Measurements from ENCODE around the gene DPYSL4. TPM values are rescaled to one million over a fixed set of nuclear protein-coding genes. Genes with fewer than 3 reads are reported as not detected.

Gene DPYSL4
- 10 to 100 TPM; 15.0 to 15.2 TPM for total RNA-seq

DNA sequence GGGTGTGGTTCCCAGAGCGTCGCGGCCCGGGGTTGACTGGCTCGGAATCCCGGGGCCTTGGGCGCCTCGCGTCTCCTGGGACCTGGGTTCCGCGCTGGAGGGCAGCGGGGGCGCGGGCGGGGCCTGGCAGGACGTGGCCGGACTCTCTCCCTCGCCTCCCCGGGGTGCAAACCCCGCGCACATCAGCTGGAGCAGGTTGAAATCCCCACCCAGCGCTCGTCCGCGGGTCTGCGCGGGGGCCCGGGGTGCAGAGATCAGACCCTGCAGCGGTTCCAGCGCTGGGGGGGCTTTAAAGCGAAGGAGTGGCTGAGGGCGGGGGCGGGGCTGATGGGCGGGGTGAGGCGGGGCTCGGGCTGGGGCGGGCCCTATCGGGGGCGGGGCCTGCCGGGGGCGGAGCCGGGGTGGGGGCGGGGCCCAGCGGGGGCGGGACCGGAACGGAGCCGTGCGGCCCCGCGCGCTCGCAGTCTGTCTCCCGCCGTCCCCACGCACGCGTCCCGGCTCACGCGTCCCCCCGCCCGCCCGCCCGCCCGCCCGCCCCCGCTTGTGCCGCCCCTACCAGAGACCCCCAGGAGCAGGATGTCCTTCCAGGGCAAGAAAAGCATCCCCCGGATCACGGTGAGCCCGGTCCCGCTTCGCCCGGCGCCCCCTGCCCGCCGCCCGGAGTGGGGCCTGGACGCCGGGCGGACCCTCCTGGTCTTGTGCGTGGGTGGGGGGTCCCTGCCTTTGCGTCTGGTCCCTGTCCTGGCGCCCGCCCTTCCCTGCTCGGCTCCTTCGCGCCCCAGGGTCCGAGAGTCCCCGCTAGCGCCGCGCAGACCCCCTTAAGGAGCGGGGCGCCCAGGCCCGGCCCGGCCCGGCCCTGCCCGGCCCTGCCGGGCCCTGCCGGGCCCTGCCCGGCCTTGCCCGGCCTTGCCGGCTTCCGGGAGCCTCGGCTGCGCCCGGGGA, at the start of gene DPYSL4:
Gene DPYSL4 (plus strand): TSS at position 461 of the 942 bp plus-strand sequence. CDS start 116 bp downstream, at position 577.
- peaks cover 3% of the 10 kb centered on the region for H3K4me1 Mint-ChIP-seq
- no peak within 1 kb of the TSS for H3K27ac Mint-ChIP-seq
- H3K9me3 Mint-ChIP-seq (ENCODE audit: low read depth), result no peaks in the 10 kb centered on the region
- ChIA-PET POLR2A (no interaction called here), CTCF (no interaction called here)
- H3K27me3 Mint-ChIP-seq, result peaks cover 36% of the 10 kb centered on the region
- intact Hi-C loops (cut with DNase I, micrococcal nuclease), result loop anchor here in 1 of 2 experiments (1.0 to 2.0 kb wide), 7 partner anchors 23 to 1122 kb away; partner anchors contain the start of genes INPP5A, LRRC27, TUBGCP2 and ZNF511
- DNase-seq (peak; percentile 73), ATAC-seq (peak; percentile 77)
- peak within 1 kb of the TSS; percentile 53 for H3K4me3 Mint-ChIP-seq
- no peaks in the 10 kb centered on the region for H3K36me3 Mint-ChIP-seq (ENCODE audit: low read depth)

DNA sequence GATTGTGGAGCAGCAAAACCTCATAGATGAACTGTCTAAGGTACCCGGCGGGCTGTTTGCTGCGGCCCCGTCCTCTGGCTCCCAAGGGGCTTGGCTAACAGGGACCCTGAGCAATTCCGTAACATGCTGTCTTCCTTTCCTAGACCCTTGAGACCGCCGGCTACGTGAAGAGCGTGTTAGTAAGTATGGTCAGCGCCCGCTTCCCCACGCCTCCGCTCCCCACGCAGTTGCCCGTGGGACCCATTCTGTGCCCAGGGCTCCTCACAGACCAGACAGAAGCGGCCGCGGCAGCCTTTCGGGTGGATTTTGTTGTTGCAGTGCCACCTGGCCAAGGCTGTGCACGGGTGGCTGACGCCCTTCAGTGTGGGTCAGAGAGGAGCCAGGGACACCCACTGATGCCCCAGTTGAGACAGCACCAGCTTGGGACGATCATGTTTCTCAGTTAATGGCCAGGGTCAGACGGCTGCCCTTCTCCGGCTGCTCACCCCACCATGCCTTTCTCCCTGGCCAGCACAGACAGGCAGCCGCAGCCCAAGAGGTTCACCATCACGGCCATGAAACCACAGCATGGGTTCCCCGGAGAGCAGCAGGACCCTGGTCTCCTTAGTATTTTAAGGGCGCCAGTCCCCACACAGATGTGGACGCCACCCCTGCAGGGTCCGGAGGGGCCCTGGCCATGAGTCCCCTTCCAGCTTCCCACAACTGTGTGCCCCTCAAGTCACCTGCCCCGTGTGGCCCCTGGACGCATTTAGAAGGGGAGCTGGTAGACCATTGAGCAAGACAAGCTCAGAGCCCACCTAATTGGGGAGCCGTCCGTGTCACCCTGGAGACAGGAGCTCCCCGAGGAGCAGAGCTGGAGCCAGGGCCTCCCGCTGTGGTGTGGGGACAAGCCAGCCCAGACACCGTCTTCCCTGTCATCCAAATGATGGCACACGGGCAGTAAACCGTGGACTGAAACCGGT, 49.4 kb upstream of the DPYSL4 start:
- CTCF ChIA-PET, result interaction anchor here (0.5 kb wide), 1 partner anchor 28 kb away, joined by 3 read pairs; no protein-coding TSS in a partner anchor
- ATAC-seq (no peak), DNase-seq (peak; percentile 2)
- H3K4me1 Mint-ChIP-seq, result no peaks in the 10 kb centered on the region
- intact Hi-C loops (cut with DNase I, micrococcal nuclease), result no loop called here
- H3K9me3 Mint-ChIP-seq (ENCODE audit: low read depth), result no peaks in the 10 kb centered on the region
- POLR2A ChIA-PET, result no interaction called here
- H3K27ac Mint-ChIP-seq, result no peak overlapping the region
- no peak overlapping the region for H3K4me3 Mint-ChIP-seq
- peaks cover 7% of the 10 kb centered on the region for H3K27me3 Mint-ChIP-seq
- H3K36me3 Mint-ChIP-seq (ENCODE audit: low read depth), result no peaks in the 10 kb centered on the region

DNA sequence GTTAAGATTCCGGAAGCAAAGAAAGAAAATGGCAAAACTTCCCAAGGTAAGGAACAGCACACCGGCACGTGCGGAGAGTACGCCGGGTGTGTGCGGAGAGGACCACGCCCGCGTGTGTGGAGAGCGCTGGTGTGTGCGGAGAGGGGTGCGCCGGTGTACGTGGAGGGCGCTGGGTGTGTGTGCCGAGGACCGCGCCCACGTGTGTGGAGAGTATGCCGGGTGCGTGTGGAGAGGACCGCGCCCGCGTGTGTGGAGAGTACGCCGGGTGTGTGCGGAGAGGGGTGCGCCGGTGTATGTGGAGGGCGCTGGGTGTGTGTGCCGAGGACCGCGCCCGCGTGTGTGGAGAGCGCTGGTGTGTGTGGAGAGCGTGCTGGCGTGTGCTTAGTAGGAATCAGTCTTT, 48.6 kb upstream of the DPYSL4 start:
- Mint-ChIP-seq H3K4me1 (no peaks in the 10 kb centered on the region), H3K9me3 (ENCODE audit: low read depth) (no peaks in the 10 kb centered on the region), H3K36me3 (ENCODE audit: low read depth) (no peaks in the 10 kb centered on the region), H3K4me3 (no peak overlapping the region), H3K27me3 (peaks cover 6% of the 10 kb centered on the region), H3K27ac (no peak overlapping the region)
- ATAC-seq, result no peak
- intact Hi-C loops (cut with DNase I, micrococcal nuclease), result no loop called here
- POLR2A ChIA-PET, result no interaction called here
- CTCF ChIA-PET, result interaction anchor here (0.5 kb wide), 1 partner anchor 28 kb away, joined by 3 read pairs; no protein-coding TSS in a partner anchor
- DNase-seq, result no peak

DNA sequence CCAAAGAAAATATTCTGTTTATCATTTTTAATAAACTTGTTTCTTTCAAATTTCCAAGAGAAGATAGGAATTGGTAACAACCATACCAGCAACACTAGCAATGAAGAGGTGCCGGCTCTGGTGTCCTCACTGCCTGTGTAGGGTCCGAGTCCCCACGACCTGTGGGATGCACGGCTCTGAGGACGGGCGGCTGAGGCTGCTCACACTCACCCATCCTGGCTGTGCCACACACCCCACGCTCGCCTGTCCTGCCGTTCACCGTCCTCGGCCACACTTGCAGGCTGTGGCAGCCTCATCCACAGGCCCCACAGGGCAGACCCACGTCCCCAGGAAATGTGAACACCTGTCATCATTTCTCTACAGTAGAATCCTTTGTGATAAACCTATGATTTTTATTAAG, 48.2 kb upstream of the DPYSL4 start:
- H3K36me3 Mint-ChIP-seq (ENCODE audit: low read depth), result no peaks in the 10 kb centered on the region
- no peaks in the 10 kb centered on the region for H3K9me3 Mint-ChIP-seq (ENCODE audit: low read depth)
- intact Hi-C loops (cut with DNase I, micrococcal nuclease), result no loop called here
- H3K27ac Mint-ChIP-seq, result no peak overlapping the region
- peaks cover 7% of the 10 kb centered on the region for H3K27me3 Mint-ChIP-seq
- H3K4me1 Mint-ChIP-seq, result no peaks in the 10 kb centered on the region
- peak; percentile 4 for DNase-seq
- ChIA-PET CTCF (no interaction called here), POLR2A (no interaction called here)
- H3K4me3 Mint-ChIP-seq, result no peak overlapping the region
- no peak for ATAC-seq

DNA sequence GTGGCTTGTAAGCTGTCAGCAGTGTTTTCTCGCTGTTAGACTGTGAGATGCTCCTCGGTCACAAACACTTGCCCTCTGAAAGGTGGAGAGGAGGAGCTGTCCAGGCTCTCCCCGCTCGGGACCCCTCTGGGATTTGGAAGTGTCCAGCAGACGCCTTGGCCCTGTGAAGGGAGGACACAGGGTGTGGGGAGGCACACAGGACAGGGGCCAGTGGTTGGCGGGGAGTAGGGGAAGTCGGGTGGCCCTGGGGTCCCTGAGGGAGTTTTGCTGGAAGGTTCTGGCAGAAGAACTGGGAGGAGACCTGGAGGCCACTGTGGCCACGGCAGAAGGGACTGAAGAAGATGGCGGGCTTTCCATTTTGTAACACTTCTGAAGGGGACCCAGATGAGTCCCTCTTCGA, 47.2 kb upstream of the DPYSL4 start:
- H3K27me3 Mint-ChIP-seq, result peaks cover 2% of the 10 kb centered on the region
- no peak for ATAC-seq
- CTCF ChIA-PET, result no interaction called here
- H3K9me3 Mint-ChIP-seq (ENCODE audit: low read depth), result no peaks in the 10 kb centered on the region
- POLR2A ChIA-PET, result no interaction called here
- H3K4me1 Mint-ChIP-seq, result no peaks in the 10 kb centered on the region
- H3K36me3 Mint-ChIP-seq (ENCODE audit: low read depth), result no peaks in the 10 kb centered on the region
- no peak overlapping the region for H3K4me3 Mint-ChIP-seq
- intact Hi-C loops (cut with DNase I, micrococcal nuclease), result no loop called here
- no peak for DNase-seq
- H3K27ac Mint-ChIP-seq, result no peak overlapping the region

DNA sequence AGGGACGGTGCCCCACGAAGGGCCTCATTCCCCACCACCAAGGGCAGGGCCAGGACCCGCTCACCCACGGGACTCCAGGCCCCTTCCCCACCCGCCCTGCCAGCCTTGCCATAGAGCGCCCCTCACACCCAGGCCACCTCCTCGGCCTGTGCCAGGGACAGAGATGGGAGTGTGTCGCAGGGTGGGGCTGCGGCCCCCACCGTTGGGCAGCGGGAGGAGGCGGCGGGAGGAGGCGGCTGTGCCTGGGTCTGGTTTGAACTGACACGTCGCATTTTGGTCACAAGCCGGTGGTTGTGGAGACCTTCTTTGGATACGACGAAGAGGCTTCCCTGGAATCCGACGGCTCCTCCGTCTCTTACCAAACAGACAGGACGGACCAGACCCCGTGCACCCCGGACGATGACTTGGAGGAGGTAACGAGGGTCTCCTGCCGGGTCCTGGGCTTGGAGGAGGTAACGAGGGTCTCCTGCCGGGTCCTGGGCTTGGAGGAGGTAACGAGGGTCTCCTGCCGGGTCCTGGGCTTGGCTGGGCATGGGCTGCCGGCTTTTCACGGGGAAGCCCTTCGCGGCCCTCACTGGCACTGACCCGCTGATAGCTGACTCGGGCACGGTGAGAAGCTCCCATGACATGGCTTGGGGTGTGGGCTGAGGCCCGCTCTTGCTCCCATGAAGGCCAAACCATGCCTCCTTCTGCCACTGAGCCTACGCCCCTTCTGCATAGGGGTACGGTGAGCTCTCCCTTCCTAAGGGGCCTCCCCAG, 46.4 kb upstream of the DPYSL4 start:
- DNase-seq (peak; percentile 2), ATAC-seq (no peak)
- Mint-ChIP-seq H3K27ac (no peak overlapping the region), H3K9me3 (ENCODE audit: low read depth) (no peaks in the 10 kb centered on the region), H3K27me3 (peaks cover 2% of the 10 kb centered on the region), H3K36me3 (ENCODE audit: low read depth) (no peaks in the 10 kb centered on the region), H3K4me3 (no peak overlapping the region), H3K4me1 (no peaks in the 10 kb centered on the region)
- CTCF ChIA-PET, result no interaction called here
- intact Hi-C loops (cut with DNase I, micrococcal nuclease), result loop anchor here in 1 of 2 experiments (5.0 kb wide), 1 partner anchor 253 kb away; no protein-coding TSS in a partner anchor
- POLR2A ChIA-PET, result no interaction called here

DNA sequence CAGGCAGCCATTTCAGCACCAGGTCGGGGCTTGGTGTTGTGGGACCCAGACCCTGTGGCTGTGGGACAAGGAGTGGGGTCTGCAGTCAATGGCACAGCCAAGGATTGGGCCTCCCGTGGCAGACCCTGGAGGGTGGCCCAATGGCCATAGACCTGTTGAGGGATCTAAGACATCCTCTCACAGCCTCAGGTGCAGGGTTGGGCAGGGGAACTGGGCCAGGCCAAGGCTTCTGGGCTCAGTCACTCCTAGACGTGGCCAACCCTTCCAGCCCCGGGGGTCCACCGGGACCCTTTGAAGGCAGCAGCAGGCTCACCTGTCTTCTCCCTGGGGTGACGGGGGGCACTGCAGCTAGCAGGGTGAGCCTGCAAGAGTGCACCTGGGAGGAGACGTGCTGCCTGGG, 45.7 kb upstream of the DPYSL4 start:
- H3K4me1 Mint-ChIP-seq, result no peaks in the 10 kb centered on the region

DNA sequence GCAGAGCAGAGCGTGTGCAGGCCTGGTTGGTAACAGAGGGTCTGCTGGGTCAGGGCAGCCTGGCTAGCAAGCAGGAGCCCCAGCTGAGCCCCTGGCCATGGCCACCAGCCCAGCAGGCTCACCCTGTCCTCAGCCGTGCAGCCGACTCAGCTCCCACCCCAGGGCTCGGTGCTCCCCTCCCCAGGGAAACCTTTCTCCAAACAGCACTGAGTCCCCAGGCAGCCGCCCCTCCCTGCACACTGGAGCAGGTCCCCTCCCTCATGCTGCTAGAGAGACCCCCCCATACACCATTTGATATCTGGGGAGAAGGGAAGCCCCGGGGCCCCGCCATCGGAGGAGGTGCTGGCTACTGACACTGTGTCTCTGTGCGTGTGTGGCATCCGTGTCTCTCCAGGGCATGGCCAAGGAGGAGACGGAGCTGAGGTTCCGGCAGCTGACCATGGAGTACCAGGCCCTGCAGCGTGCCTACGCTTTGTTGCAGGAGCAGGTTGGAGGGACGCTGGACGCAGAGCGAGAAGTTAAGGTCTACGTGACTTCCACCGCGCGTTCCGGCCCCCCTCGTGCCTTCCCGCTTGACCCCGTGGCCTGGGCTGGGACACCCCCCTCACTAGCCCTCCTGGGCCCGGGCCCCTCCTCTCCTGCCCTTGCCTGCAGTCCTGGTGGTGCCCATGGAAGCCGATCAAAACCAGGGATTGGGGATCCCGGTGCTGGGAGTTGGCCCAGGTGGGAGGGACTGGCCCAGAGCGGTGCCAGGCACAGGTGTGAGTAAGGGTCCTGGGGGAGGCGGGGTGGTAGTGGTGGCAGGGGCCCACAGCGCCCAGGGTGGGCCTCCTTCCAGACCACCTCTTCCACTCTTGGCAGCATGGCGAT, 45.0 kb upstream of the DPYSL4 start:
- no peak overlapping the region for H3K4me3 Mint-ChIP-seq
- no peaks in the 10 kb centered on the region for H3K4me1 Mint-ChIP-seq
- peak; percentile 2 for DNase-seq
- ChIA-PET CTCF (interaction anchor here (0.6 to 1.4 kb wide), 8 partner anchors 10 to 256 kb away, joined by 3 to 6 read pairs (median 4); partner anchors contain the start of gene JAKMIP3), POLR2A (no interaction called here)
- H3K9me3 Mint-ChIP-seq (ENCODE audit: low read depth), result no peaks in the 10 kb centered on the region
- ATAC-seq, result no peak
- intact Hi-C loops (cut with DNase I, micrococcal nuclease), result loop anchor here (1.0 to 5.0 kb wide), 2 partner anchors 254 to 256 kb away; no protein-coding TSS in a partner anchor
- peaks cover 2% of the 10 kb centered on the region for H3K27me3 Mint-ChIP-seq
- no peak overlapping the region for H3K27ac Mint-ChIP-seq
- H3K36me3 Mint-ChIP-seq (ENCODE audit: low read depth), result no peaks in the 10 kb centered on the region

More for the DNA sequence above, 45.7 kb upstream of the DPYSL4 start:
- ATAC-seq (no peak), DNase-seq (peak; percentile 2)
- POLR2A ChIA-PET, result no interaction called here
- CTCF ChIA-PET, result interaction anchor here (0.6 kb wide), 1 partner anchor 56 kb away, joined by 3 read pairs; no protein-coding TSS in a partner anchor
- intact Hi-C loops (cut with DNase I, micrococcal nuclease), result loop anchor here in 1 of 2 experiments (5.0 kb wide), 1 partner anchor 254 kb away; no protein-coding TSS in a partner anchor
- H3K36me3 Mint-ChIP-seq (ENCODE audit: low read depth), result no peaks in the 10 kb centered on the region
- no peaks in the 10 kb centered on the region for H3K9me3 Mint-ChIP-seq (ENCODE audit: low read depth)
- H3K4me3 Mint-ChIP-seq, result no peak overlapping the region
- no peak overlapping the region for H3K27ac Mint-ChIP-seq
- peaks cover 2% of the 10 kb centered on the region for H3K27me3 Mint-ChIP-seq

DNA sequence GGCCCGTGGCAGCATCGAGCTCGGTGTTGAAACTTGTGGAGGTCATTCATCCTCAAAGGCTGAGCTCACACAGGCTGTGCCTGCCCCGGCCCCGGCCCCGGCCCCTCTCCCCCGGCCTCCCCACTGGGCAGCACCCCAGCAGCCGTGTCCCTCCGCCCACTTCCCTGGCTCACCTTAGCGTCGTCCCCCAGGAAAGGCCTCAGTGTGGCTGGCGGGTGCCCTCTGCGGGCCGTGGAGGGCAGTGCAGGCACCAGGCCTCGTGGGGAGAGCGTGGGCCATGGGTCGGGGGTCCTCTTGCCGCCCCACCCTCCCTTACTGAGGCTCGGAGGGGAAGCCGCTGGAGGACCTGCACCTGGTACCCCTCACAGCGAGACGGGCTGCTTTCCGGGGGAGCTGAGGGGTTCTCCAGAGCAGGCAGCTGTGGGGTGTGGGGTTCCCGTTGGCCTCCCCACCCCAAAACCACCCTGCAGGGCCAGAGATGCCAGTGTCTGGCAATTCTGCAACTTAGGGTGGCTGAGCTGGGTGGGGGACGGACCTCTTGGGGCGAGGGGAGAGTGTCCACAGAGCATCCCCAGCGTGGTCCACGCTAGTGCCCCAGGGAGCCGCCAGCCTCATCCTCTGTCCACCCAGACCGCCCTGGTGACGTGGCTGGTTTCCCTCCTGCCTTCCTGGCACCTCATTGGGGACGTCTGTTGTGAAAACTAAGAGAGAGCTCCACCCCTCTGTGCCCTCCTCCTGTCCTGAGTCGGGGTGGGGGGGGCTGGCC, 44.2 kb upstream of the DPYSL4 start:
- Mint-ChIP-seq H3K27me3 (peaks cover 2% of the 10 kb centered on the region), H3K4me1 (no peaks in the 10 kb centered on the region), H3K4me3 (no peak overlapping the region), H3K27ac (no peak overlapping the region), H3K9me3 (ENCODE audit: low read depth) (no peaks in the 10 kb centered on the region), H3K36me3 (ENCODE audit: low read depth) (no peaks in the 10 kb centered on the region)
- ChIA-PET CTCF (interaction anchor here (0.7 to 1.4 kb wide), 8 partner anchors 9 to 257 kb away, joined by 3 to 6 read pairs (median 4); partner anchors contain the start of gene JAKMIP3), POLR2A (no interaction called here)
- peak; percentile 73 for DNase-seq
- intact Hi-C loops (cut with DNase I, micrococcal nuclease), result loop anchor here (1.0 to 5.0 kb wide), 2 partner anchors 255 to 257 kb away; no protein-coding TSS in a partner anchor
- peak; percentile 92 for ATAC-seq
